SIG-M5 (cell line): ENCODE measurements around the gene RHBDL2.
"Not testable (repeated sequence)": the region's sequence is repeated elsewhere in the genome, so short reads cannot be mapped to it uniquely, and the experiment has no call there.

ENCODE experiments used
- DNase-seq: peaks from one replicate; lab custom pipeline; 2025; lab: John Stamatoyannopoulos, UW

Gene RHBDL2

DNA sequence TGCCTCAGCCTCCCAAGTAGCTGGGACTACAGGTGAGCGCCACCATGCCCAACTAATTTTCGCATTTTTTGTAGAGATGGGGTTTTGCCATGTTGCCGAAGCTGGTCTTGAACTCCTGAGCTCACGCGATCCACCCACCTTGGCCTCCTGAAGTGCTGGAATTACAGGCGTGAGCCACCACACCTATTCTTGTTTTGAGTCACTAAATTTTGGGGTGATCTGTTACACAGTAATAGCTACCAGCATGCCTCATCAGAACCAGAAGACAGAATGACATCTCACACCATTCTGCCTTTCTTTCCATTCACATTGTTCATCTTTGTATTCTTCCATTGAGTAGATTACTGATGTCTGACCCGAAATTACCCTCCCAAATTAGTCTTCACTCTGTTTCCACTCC is 9.1 kb downstream of the RHBDL2 start:
- no peak for DNase-seq

DNA sequence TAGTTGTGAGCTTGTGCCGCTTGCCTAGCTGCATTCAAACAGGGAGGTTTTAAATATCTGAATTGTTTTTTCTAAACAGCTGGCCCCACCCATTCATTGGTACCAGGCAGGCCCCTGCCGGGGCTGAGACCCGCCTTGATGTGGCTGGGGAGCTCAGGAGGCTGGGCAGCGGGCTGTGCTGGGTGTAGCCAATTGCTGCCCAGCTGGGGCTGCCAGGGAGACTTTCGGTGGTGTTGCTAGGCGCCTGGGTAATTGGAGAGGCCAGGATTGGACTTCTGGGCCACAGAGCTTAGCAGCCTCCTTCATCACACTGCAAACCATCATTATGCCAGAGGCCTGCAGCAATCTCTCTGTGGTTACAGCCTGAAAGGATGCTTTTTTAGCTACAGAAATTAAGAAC is 12.2 kb downstream of the RHBDL2 start:
- DNase-seq = no peak

DNA sequence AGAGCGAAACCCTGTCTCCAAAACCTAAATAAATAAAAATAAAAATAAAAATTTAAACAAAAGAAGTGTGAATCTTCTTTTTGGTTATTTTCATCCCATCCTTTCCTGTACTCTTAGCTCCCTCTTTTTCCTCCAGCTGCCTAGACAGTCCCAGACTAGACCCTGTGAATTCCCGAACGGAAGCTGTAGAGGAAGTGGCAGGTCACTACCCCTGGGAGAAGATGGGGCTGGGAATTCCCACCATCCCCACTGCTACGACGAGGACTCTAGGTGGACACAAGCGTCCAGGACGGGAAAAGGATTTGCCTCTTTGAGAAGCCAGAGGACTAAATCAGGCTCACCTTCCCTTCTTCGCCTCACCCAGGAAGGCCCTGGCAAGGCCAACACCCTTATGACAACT is 12.6 kb downstream of the RHBDL2 start:
- no peak for DNase-seq

DNA sequence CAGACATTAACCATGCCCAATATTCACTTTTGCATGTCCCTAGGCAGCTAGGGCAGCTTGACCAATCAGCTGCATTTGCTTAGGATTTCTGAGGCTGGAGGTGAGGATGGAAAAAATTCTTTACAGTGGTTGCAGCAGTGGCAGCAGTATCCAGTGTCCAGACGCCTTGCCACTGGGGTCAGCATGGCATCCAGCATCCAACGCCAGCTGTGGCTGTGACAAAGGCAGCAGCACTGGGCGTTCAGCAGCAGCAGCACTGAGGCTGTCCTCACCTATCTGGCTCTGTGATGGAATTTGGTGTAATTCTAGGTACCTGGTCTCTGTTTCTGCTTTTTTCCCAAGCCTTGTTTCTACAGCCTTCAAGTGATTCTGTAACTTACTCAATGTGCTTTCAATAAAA is 15.5 kb downstream of the RHBDL2 start:
- DNase-seq = no peak

DNA sequence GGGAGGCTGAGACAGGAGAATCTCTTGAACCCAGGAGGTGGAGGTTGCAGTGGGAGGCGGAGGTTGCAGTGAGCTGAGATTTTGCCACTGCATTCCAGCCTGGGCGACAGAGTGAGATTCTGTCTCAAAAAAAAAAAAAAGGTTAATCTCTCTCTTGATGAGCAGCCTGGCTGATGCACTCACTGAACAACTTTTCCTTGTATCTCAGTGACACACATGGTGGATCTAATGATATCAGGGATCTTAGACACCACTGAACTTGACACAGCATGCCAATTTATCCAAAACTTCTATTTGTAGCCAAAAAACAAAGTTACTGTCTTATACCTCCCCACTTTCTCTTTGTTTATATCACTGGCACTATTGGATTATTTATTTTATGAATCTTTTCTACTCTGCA is 16.2 kb downstream of the RHBDL2 start:
- DNase-seq = no peak

DNA sequence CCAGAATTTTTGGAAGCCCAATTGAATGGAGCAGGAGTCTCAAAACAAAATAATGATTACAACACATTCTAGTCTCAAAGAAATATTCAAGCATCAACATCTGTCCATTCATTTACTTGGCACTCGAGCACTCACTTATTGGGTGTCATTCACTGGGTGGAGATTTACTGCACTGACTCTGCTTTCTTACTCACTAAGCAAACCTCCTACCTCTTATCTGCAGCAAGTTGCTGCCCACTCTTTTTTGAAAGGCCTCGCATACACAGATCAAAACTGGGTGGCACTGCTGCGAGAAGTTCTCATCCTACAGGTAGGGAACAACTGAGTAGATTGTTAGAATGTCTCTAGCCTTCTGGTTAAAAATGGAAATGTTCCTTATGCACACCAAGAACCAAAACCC is 18.0 kb downstream of the RHBDL2 start:
- no peak for DNase-seq

DNA sequence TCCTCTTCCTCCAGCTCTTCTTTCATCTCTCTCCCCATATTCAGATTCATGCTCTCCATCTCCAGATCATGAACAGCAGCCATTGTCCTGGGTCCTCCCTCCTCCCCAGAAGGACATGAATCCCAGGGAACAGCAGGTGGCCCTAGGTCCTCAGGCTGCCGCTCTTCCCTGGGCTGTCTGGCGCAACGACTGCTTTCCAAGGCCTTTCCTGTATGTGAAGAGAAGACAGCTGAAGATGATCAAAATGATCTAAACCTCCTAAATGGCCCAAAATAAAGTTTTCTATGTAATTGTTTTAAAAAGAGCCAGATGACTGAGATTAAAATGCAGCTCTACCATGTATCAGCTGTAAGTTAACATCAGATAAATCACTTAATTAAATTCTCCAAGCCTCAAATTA is 22.5 kb downstream of the RHBDL2 start:
- no peak for DNase-seq

DNA sequence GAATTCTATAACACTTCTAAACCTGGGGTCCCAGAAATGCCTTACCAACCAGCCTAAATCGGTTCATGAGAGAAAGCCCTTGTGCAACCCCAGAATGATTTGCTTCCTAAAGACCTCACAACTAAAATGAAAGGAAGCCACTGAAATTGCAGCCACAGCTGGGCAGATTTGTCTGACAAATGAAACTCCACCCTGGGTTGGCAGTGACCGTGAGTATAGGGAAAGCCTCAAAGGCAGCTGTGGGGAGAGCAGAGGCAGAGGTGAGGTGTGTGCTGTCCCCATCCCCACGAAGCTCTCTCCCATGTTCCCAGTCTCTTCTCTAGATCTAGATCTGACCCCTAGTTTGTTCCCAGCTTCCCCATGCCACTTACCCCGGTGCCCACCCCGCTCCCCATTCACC is 23.1 kb downstream of the RHBDL2 start:
- DNase-seq = no peak

DNA sequence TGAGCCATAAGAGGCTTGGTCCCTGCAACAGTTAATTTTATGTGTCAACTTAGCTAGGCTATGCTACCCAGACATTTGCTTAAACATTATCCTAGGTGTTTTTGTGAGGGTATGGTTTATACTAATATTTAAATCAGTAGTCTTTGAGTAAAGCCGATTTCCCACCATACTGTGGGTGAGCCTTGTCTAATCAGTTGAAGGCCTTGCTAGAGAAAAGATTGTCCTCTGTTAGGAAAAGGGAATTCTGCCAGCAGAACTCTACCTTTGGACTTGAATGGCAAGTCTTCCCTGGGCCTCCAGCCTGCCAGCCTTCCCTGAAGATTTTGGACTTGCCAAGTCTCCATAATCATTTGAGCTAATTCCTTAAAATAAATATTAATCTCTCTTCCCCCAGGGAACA is 23.9 kb downstream of the RHBDL2 start:
- DNase-seq = no peak

DNA sequence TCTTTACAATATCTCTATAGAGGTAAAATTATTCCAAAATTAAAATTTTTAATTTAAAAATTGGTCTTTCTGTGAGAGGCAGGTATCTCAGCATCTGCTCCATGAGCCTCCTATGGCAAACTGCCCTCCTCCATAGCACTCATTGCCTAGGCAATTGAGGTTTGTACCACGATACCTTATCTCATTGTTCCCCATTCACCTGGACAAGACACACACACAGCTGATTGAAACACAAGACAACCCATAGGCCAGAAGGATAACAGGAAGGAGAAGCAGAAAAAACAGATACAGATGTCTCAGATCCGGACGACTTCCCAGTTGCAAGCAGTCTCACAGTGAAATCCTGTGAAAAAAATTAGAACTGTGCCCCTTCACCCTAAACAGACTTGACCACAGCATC is 24.3 kb downstream of the RHBDL2 start:
- DNase-seq = no peak

DNA sequence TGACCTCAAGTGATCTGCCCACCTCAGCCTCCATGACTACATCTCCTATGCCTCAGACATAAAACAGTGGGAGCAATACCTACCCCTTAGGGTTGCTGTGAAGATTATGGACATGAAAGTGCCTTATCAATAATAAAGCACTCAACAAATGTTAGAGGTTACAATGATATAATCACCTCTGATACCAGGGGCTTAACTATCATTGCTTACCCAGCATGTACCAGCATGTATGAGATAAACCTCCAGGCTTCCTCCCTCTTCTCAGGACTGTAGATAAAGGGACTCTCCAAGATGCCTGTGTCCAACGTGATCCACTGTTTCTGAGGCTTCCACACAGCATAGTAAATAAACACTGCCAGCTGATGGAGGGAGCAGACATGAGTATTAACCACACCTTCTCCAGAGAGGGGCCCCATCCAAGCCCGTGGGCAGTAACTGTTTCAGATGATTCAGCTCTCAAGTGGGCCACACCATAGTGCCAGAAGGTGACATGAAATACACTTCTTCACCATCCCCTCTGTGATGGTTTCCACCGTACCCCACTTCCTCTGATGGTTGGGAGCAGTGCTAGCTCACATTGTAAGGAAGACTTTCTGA is 26.2 kb downstream of the RHBDL2 start:
- DNase-seq = no peak

DNA sequence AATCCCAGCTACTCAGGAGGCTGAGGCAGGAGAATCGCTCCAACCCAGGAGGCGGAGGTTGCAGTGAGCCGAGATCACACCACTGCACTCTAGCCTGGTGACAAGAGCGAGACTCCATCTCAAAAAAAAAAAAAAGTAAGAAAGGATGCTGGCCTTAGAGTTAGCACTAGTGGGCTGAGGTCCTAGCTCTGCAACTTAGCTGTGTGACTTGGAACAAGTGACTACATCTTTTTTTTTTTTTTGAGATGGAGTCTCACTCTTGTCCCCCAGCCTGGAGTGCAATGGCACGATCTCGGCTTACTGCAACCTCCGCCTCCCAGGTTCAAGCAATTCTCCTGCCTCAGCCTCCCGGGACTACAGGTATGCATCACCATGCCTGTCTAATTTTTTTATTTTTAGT is 26.7 kb downstream of the RHBDL2 start:
- DNase-seq = not testable (repeated sequence)

DNA sequence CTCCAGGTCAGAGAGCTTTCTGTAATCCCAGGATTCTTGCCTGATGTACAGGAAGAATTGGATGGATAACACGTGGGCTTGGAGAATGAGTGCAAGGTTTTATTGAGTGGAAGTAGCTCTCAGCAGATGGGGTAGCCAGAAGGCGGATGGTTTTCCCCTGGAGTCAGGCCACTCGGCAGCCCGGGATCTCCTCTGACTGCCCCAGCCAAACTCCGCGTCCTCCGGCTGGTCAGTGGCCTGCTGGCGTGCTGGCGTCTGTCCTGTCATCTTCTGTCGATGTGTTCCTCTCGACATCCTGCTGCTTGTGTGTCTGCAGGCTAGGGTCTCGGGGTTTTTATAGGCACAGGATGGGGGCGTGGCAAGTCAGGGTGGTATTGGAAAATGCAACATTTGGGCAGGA is 32.8 kb downstream of the RHBDL2 start:
- DNase-seq = no peak

DNA sequence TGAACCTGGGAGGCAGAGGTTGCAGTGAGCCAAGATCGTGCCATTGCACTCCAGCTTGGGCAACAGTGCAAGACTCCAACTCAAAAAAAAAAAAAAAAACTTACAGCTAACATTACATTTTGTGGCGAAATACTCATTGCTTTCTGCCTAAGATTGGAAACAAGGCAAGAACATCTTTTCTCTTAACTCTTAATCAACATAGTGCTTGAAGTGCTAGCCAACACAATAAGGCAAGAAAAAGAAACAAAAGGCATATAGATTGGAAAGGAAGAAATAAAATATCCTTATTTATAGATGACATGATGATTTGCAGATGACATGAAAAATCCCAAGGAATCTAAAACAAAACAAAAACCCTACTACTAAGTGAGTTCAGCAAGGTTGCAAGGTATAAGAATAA is 35.6 kb downstream of the RHBDL2 start:
- DNase-seq = no peak

DNA sequence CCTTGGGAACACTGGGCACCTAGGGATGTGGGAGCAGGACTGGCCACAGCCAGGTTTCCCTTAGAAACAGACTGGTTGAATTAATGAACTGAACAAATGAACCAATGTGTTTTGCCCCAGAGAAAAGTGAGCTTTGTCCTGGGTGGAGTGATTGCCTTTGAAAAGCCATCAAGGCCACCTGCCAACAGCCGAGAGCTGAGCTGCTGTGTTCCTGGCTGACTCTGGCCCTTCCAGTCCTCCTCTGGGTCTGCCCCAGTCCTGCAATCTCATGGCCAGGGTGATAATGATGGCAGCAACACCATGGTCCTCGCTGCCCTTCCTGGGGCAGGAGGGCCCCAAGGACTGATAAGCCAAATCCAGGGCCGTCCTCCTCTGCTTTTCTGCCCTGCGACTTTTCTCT is 42.1 kb downstream of the RHBDL2 start:
- DNase-seq = no peak

DNA sequence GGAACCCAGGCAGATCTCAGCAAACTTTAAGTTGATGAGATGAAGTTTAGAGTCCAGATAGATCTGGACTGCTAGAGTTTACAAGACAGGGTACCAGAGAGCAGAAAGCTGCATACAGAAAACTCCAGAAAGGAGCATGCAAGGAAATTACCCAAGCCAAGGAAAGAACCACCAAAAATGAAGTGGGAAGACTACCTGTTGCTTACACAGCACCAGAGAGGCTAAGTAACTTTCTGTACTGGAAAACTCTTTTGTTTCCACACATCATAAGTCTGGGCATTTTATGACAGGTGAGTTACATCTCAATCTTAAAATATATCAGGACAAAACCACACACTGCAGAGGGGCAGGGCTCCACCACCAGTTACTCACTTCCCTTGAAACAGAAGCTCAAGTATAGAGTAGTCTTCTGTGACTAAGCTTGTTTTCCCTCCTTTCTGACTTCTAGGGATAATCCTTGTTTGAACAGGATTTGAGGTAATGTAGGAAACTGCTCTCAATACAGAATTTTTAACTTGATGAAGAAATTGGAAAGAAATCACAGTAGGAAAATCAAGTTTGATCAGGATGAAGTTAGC is 42.9 kb downstream of the RHBDL2 start:
- DNase-seq = no peak

DNA sequence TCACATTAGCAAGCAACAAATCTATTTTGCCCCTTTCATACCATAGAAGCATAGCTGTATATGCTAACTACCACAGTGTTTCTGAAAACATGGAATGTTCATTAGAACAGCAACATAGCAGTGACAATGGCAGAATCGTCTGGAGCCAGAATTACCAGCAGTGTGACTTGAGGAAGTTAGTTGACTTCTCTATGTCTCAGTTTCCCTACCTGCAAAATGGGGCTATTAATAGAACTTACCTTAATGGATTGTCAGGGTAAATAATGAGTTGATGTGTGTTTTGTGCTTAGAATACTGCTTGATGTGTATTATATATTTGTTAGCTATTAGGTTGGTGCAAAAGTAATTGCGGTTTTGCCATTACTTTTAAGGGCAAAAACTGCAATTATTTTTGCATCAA is 45.5 kb downstream of the RHBDL2 start:
- no peak for DNase-seq

DNA sequence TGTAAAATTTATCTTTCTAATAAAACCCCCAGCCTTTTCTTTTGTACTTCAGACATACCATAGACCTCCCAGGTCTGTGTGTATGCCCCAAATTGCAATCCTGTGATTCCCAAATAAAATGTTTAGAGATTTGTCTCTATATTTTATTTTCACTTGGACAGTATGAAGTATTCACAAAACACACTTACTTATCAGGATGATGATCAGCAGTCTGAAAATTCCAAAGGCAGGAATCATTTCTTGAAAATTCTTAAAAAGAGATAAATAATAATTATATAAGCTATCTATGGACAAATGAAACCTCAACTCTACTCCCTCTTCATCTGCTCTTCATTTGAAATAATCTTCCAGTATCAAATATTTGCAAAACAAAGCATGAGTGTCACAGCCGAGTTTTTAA is 48.7 kb downstream of the RHBDL2 start:
- DNase-seq = no peak

DNA sequence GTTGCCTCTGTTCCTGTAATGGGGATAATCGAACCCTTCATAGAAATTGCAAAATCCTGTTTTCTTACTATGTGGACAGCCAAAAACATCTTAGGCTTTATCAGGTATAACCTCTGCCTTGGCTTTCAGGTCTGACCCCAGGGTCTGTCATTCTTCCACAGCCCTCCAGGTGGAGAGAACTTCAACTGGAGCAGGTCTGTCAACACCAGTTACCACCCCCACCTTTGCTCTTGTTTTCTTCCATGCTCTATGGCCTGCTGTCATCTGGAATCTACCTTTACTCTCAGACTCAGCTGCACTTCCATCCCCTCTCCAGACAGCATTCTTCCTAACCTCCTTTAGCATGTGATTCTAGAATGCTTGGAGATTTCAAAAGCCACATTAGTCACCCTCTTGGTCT is 49.9 kb downstream of the RHBDL2 start:
- no peak for DNase-seq

DNA sequence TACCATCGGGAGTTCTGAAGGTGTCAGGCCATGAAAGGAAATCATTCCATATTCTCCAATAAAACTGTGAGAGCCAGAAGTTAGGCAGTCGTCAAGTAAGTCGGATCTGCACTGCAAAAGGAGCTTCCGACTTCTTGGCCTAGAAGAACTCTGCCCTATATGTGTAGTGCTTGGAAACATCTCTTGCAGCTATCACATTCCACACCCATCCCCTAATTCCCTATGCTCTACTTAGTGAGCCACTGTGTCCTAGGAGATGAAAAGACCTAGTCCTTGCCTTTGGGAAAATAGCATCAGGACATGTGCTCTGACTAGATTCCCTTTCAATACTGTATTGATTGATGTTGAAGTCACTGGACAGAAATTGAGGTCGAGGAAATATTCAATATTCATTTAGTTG is 52.0 kb downstream of the RHBDL2 start:
- DNase-seq = no peak

DNA sequence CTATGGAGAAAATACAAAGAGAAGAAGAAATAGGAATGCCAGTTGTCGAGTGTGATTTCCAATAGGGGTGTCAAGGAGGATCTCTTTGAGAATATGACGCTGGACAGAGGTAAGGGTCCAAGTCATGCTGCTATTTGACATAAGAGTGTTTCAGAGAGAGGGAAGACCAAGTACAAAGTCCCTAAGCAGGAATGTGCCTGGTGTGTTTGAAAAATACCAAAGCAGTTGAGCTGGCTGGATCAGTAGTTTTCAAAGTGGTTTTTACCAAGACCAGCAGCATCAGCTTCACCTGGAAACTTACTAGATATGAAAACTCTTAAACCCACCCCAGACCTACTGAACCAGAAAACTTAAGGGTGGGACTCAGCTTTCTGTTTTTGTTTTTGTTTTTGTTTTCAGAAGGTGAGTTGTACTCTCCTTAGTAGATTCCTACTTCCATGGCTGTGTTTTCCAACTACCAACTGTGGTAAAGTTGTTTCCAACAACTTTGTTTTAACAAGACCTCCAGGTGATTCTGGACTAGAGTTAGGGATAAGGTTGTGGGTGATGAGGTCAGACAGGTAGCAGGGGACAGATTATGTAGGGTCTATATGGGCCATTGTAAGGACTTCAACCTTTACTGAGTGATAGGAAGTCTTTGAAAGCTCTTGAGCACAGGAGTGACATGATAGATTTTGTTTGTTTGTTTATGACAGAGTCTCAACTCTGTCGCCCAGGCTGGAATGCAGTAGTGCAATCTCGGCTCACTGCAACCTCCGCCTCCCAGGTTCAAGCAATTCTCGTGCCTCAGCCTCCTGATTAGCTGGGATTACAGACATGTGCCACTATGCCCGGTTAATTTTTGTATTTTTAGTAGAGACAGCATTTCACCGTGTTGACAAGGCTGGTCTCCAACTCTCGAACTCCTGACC is 53.0 kb downstream of the RHBDL2 start:
- no peak for DNase-seq

DNA sequence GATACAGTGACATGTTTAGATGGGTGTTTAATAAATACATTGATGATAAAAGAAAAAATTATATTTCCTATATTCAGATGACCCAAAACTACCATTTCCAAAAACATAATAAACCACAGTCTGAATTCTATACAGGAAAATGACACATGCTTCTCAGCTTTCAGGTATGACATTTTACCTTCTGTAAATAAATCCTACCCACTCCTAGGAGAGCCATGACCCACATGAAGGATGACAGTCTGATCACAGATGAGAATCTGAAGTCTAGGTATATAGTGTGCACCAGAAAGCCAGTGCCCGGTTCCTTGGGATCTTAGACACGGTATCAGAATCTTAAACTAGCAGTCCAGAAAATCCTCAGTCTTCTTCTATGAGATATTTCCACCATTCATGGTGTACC is 56.5 kb downstream of the RHBDL2 start:
- DNase-seq = no peak

DNA sequence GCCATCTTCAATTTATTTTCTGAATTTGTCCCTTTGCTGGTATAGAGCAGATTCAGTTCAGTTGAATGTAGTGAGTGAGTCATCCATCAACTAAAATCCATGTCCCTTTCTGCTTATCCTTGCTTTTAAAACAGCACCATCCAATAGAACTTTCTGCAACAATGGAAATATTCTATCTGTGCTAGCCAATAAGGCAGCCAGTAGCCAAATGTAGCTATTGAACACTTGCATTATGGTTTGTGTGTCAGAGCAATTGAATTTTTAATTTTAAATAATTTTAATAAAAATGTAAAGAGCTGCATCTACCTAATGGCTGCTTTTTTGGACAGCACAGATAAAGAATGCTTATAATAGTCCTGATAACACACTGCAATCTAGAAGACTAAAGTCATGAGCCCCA is 60.1 kb downstream of the RHBDL2 start, which contains the start of gene GJA9:
TSS of gene GJA9 (minus strand) at position 101 of the 400 bp plus-strand sequence. CDS start 5,489 bp downstream, outside the sequence.
- DNase-seq = no peak
